Vagina (tissue), 2 donors: ENCODE measurements around the gene MYO1F. TPM values are rescaled to one million over a fixed set of nuclear protein-coding genes. Genes with fewer than 3 reads are reported as not detected.

Experiments used
- DNase-seq, 2 donors: peaks; one replicate each; pipeline ENCODE4 v3.0.0-alpha.2; 2017; ENCODE audit errors: extremely low spot score in 2 of 2
- H3K27ac ChIP-seq: fragments of 200-600 bp; sonication (generic); one replicate; pipeline ENCODE4 v1.5.1; 2019
- H3K27me3 ChIP-seq: fragments of 200-600 bp; sonication (generic); one replicate; pipeline ENCODE4 v1.5.1; 2019
- H3K36me3 ChIP-seq, 2 donors: fragments of 200-600 bp; sonication (generic); one replicate each; pipeline ENCODE4 v1.5.1; 2017 to 2019
- H3K4me1 ChIP-seq: fragments of 200-600 bp; sonication (generic); one replicate; pipeline ENCODE4 v1.5.1; 2019
- H3K4me3 ChIP-seq, 2 donors: fragments of 200-600 bp; sonication (generic); 1 replicate in 1 of 2; 2 replicates in 1 of 2; pipeline ENCODE4 v1.5.1; 2016 to 2019
- H3K9me3 ChIP-seq: fragments of 200-600 bp; sonication (generic); one replicate; pipeline ENCODE4 v1.5.1; 2019
- POLR2A ChIP-seq, 2 donors: fragments of 450-650 bp; IDR thresholded peaks; one replicate each; pipeline ENCODE4 v1.6.1; 2017; ENCODE audit warnings: antibody characterized with exemption in 2 of 2, mild to moderate bottlenecking in 2 of 2, moderate library complexity in 2 of 2
- POLR2AphosphoS5 ChIP-seq, 2 donors: sonication (generic); formaldehyde crosslinking; IDR thresholded peaks; one replicate each; pipeline ENCODE4 v1.9.0; 2017; ENCODE audit warnings: antibody characterized with exemption in 2 of 2, mild to moderate bottlenecking in 2 of 2, low read depth in 1 of 2; ENCODE audit not compliant: insufficient read depth in 1 of 2
- intact Hi-C: fragments of 100-400 bp; cut with DNase I; formaldehyde crosslinking; loops from one replicate; pipeline ENCODE4 v1.15.1; 2023
- total RNA-seq: library from RNA; depleted of rRNA; stranded (reverse); fragments of >200 nt; gene quantifications from one replicate; pipeline ENCODE4 v1.2.3, GENCODE V29; 2016
- TF ChIP-seq, protein P1 (sequence below), 3 experiments: fragments of 450-650 bp in 2 of 3; fragments of 200-600 bp in 1 of 3; sonication (generic) in 1 of 3; IDR thresholded peaks; one replicate each; pipeline ENCODE4 v1.5.1; 2017 to 2019; ENCODE audit warnings: antibody characterized with exemption in 3 of 3, mild to moderate bottlenecking in 2 of 3, moderate library complexity in 2 of 3

MYO1F gene
- total RNA-seq, 1 donor from 2014 or later, result 20.4 TPM

DNA sequence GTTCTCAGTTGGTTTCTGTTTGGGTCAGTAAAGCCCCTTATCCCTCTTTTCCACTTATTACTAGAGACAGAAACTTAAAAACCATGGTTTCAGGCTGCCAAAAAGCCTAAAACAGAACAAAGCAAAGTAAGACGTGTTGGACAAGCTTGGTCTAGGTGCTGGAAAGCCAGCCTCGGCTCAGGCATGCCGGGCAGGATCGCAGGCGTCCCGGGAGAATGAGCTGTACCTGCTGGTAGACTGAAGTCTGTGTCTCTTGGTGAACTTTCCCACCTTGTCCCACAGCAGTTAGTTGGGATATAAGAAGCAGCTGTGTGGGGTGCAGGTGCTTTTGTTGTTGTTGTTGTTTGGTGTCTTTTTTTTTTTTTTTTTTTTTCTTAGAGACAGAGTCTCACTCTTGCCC is 95.6 kb downstream of the MYO1F start:
- Histone ChIP-seq H3K9me3 (no peaks in the 10 kb centered on the region), H3K4me3 (no peak overlapping the region), H3K27ac (no peak overlapping the region), H3K36me3 (peaks cover 0 to 37% of the 10 kb centered on the region in 2 donors), H3K4me1 (peaks cover 55% of the 10 kb centered on the region), H3K27me3 (no peaks in the 10 kb centered on the region)
- DNase-seq, result no peak
- no peak for TF ChIP-seq POLR2A (IDR thresholded peaks at IDR 0.05)
- TF ChIP-seq, protein P1, sequence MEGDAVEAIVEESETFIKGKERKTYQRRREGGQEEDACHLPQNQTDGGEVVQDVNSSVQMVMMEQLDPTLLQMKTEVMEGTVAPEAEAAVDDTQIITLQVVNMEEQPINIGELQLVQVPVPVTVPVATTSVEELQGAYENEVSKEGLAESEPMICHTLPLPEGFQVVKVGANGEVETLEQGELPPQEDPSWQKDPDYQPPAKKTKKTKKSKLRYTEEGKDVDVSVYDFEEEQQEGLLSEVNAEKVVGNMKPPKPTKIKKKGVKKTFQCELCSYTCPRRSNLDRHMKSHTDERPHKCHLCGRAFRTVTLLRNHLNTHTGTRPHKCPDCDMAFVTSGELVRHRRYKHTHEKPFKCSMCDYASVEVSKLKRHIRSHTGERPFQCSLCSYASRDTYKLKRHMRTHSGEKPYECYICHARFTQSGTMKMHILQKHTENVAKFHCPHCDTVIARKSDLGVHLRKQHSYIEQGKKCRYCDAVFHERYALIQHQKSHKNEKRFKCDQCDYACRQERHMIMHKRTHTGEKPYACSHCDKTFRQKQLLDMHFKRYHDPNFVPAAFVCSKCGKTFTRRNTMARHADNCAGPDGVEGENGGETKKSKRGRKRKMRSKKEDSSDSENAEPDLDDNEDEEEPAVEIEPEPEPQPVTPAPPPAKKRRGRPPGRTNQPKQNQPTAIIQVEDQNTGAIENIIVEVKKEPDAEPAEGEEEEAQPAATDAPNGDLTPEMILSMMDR (IDR thresholded peaks at IDR 0.05), result no peak
- no peak for TF ChIP-seq POLR2AphosphoS5 (IDR thresholded peaks at IDR 0.05; ENCODE audit: insufficient read depth in 1 of 2, low read depth in 1 of 2)
- intact Hi-C loops, result no loop called here

DNA sequence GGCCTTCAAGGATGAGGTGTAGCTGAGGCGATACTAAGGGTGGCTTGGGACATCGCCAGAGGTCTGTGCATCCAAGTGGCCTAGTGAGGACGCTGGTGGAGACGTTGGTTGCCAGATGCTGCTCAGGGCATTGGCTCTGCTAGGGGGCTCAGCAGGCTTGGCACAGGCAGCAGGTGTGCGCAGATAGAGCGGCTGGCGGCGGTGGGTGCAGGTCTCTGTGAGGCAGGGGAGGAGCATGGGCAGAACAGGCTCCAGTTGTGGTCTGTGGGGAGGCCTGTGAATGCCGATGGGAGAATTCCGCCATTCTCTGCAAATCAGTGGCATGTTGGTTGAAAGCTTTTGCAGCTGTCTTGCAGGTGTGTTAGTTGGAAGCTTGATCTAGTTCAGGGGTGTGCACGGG is 96.0 kb downstream of the MYO1F start:
- H3K9me3 ChIP-seq, result no peaks in the 10 kb centered on the region
- H3K4me3 ChIP-seq, result no peak overlapping the region
- no peak for DNase-seq
- H3K4me1 ChIP-seq, result peaks cover 55% of the 10 kb centered on the region
- no peaks in the 10 kb centered on the region for H3K27me3 ChIP-seq
- H3K27ac ChIP-seq, result no peak overlapping the region
- TF ChIP-seq, protein P1 (IDR thresholded peaks at IDR 0.05), result no peak
- TF ChIP-seq POLR2A (IDR thresholded peaks at IDR 0.05) (no peak), POLR2AphosphoS5 (IDR thresholded peaks at IDR 0.05; ENCODE audit: insufficient read depth in 1 of 2, low read depth in 1 of 2) (no peak)
- intact Hi-C loops, result no loop called here
- peaks cover 0 to 37% of the 10 kb centered on the region in 2 donors for H3K36me3 ChIP-seq

DNA sequence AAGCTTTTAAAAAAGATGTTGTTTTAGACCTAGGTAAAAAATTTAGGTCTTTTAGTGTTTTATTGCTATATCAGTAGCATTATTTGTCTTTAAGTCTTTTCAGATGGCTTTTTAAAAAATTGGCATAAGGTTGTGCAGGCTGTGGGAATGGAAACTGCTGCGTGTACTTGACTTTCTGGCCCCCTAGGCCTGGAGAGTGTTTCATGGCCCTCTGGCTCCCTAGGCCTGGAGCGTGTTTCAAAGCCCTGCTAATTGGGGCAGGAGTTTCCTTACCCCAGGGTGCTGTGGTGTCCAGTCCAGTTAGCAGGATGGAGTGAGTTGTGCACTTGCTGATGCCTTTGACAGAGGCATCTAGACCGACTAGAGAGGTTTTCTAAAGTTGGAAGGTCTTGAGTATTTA is 98.6 kb downstream of the MYO1F start:
- H3K4me3 ChIP-seq, result no peak overlapping the region
- peaks cover 46% of the 10 kb centered on the region for H3K4me1 ChIP-seq
- H3K27ac ChIP-seq, result no peak overlapping the region
- peaks cover 0 to 38% of the 10 kb centered on the region in 2 donors for H3K36me3 ChIP-seq
- H3K27me3 ChIP-seq, result no peaks in the 10 kb centered on the region
- no peaks in the 10 kb centered on the region for H3K9me3 ChIP-seq
- intact Hi-C loops, result no loop called here
- no peak for TF ChIP-seq POLR2A (IDR thresholded peaks at IDR 0.05)
- TF ChIP-seq, protein P1 (IDR thresholded peaks at IDR 0.05), result no peak
- TF ChIP-seq POLR2AphosphoS5 (IDR thresholded peaks at IDR 0.05; ENCODE audit: insufficient read depth in 1 of 2, low read depth in 1 of 2), result no peak
- DNase-seq, result no peak

DNA sequence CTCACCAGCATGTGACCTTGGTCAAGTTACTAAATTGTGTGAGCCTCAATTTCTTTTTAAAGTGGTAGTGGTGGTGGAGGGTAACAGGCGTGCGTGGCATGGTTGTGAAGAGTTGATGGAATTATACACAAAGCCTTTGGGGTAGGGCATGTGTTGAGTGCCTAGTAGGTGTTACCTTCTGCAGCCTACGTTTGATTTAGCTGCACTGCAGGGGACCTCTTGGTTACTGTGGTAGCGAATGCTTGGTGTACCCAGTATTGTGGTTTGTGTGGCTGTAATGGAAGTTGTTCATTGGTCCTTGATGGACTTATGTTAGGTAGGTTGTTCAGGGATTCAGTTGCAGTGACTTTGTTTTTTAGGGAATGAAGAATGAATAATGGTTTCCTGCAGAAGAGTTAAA is 99.4 kb downstream of the MYO1F start:
- Histone ChIP-seq H3K27me3 (no peaks in the 10 kb centered on the region), H3K4me1 (peaks cover 42% of the 10 kb centered on the region), H3K9me3 (no peaks in the 10 kb centered on the region), H3K27ac (no peak overlapping the region), H3K36me3 (peaks cover 0 to 40% of the 10 kb centered on the region in 2 donors), H3K4me3 (no peak overlapping the region)
- TF ChIP-seq, protein P1 (IDR thresholded peaks at IDR 0.05), result no peak
- no peak for TF ChIP-seq POLR2A (IDR thresholded peaks at IDR 0.05)
- no peak for TF ChIP-seq POLR2AphosphoS5 (IDR thresholded peaks at IDR 0.05; ENCODE audit: insufficient read depth in 1 of 2, low read depth in 1 of 2)
- DNase-seq, result no peak
- intact Hi-C loops, result no loop called here

DNA sequence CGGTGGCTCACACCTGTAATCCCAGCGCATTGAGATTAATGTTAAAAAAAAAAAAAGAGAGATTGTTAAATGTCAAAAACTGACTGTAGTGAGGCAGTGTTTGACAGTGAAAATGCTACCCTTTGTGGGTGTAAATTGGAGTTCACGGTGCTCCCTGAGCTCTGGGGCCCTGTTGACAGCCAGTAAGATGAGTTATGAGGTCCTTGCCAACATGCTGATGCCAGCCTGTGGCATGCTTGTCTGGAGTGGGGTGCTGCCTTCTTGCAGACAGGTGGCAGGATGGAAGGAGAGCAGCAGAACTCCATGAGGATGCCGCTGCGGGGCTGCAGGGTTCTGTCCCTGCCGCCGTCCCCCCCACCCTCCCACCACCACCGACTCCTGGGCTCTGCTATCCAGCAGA is 100.7 kb downstream of the MYO1F start:
- no peak overlapping the region for H3K4me3 ChIP-seq
- intact Hi-C loops, result no loop called here

More for the DNA sequence above, 100.7 kb downstream of the MYO1F start:
- H3K27me3 ChIP-seq, result no peaks in the 10 kb centered on the region
- no peak overlapping the region for H3K27ac ChIP-seq
- peaks cover 30% of the 10 kb centered on the region for H3K4me1 ChIP-seq
- no peak for DNase-seq
- no peaks in the 10 kb centered on the region for H3K9me3 ChIP-seq
- peaks cover 0 to 52% of the 10 kb centered on the region in 2 donors for H3K36me3 ChIP-seq
- TF ChIP-seq POLR2AphosphoS5 (IDR thresholded peaks at IDR 0.05; ENCODE audit: insufficient read depth in 1 of 2, low read depth in 1 of 2), result no peak
- TF ChIP-seq, protein P1 (IDR thresholded peaks at IDR 0.05), result no peak
